Heart right ventricle (tissue), 16 donors: ENCODE measurements around the gene ARHGAP22. TPM values are rescaled to one million over a fixed set of nuclear protein-coding genes. Genes with fewer than 3 reads are reported as not detected.
A peak's percentile ranks its signal among the peaks of the same experiment; 100 is the strongest.

Experiments
- ATAC-seq, 8 donors: fragments of 200-7000 bp; cut with Tn5 transposase; one replicate each; pipeline ENCODE4 v1.9.1; 2020; ENCODE audit warnings: mild to moderate bottlenecking in 8 of 8, moderate library complexity in 8 of 8, moderate number of reproducible peaks in 1 of 8
- DNase-seq, 2 donors: peaks; one replicate each; pipeline ENCODE4 v3.0.0-alpha.2; 2020
- H3K27ac ChIP-seq, 10 donors: fragments of 200-600 bp; sonication (generic) in 2 of 10; one replicate each; pipeline versions ENCODE4 v1.5.0 to v1.8.0; 2020 to 2022; ENCODE audit warnings: mild to moderate bottlenecking in 3 of 10
- H3K27me3 ChIP-seq, 7 donors: fragments of 200-600 bp; one replicate each; pipeline ENCODE4 v1.8.0; 2021 to 2022; ENCODE audit warnings: mild to moderate bottlenecking in 2 of 7
- H3K36me3 ChIP-seq, 9 donors: fragments of 200-600 bp; sonication (generic) in 1 of 9; one replicate each; pipeline versions ENCODE4 v1.5.0 to v1.8.0; 2020 to 2022; ENCODE audit warnings: mild to moderate bottlenecking in 2 of 9
- H3K4me1 ChIP-seq, 9 donors: fragments of 200-600 bp; sonication (generic) in 1 of 9; one replicate each; pipeline versions ENCODE4 v1.5.0 to v1.8.0; 2020 to 2022; ENCODE audit warnings: mild to moderate bottlenecking in 4 of 9
- H3K4me3 ChIP-seq, 10 donors: fragments of 200-600 bp; sonication (generic) in 2 of 10; one replicate each; pipeline versions ENCODE4 v1.5.0 to v1.8.0; 2020 to 2022; ENCODE audit warnings: mild to moderate bottlenecking in 7 of 10, moderate library complexity in 2 of 10
- H3K9me3 ChIP-seq, 11 donors: fragments of 200-600 bp in 10 of 11; sonication (generic) in 2 of 11; one replicate each; pipeline versions ENCODE4 v1.5.0 to v1.8.0; 2013 to 2022; ENCODE audit warnings: mild to moderate bottlenecking in 2 of 11, control low read depth in 1 of 11, moderate library complexity in 1 of 11
- CTCF ChIP-seq, 9 donors: fragments of 200-600 bp; sonication (generic) in 2 of 9; IDR thresholded peaks; one replicate each; pipeline versions ENCODE4 v1.5.0 to v1.8.0; 2021 to 2022; ENCODE audit warnings: antibody characterized with exemption in 9 of 9, mild to moderate bottlenecking in 5 of 9, moderate library complexity in 1 of 9
- WGBS, 2 donors: extraction: QIAGEN DNeasy Blood & Tissue Kit; methylation state at CpG; one replicate each; pipeline ENCODE4 v1.1.7; 2013; ENCODE audit warnings: inconsistent platforms in 1 of 2; 5-methylcytosine and 5-hydroxymethylcytosine counted together
- intact Hi-C, 10 donors: fragments of 100-400 bp; cut with DNase I; formaldehyde crosslinking; loops; one replicate each; pipeline versions ENCODE4 v1.11.1 to v1.14.2; 2022
- polyA plus RNA-seq, 2 donors: library from polyadenylated mRNA; stranded (reverse); fragments of 200-250 nt; gene quantifications; one replicate each; pipeline ENCODE4 v1.2.3, GENCODE V29; 2013
- total RNA-seq, 10 donors: library from RNA; stranded (reverse); fragmentation: NEBNext Ultra II Directional in 3 of 10; extraction: Animal tissue kit (Norgen Biotek cat#: 25700) in 3 of 10; gene quantifications; one replicate each; pipeline versions ENCODE4 v1.2.1 to v1.2.4, GENCODE V29; 2021 to 2023
- donor health status: Arrhythmogenic right ventricular cardiomyopathy.
- donor health status: ischemic (EF 13 %, LVEDD 7.1; RV severe dilation, severe dysfunction).
- donor health status: healthy with polysubstance abuse.
- donor health status: DM: no; HTN: yes; CAD: no.
- donor health status: DM: no; HTN: no; CAD: no.
- donor health status: ischemic (EF 25% LVEDD 6.9; RV normal size, moderate dysfunction).
- donor health status: ischemic (EF 25% LVEDD 5.7; RV mildly dilated, moderate dysfunction).
- donor health status: healthy.
- donor health status: DM: yes; HTN: yes; CAD: no.
- donor health status: Ischemic cardiomyopathy.
- donor health status: ischemic (EF 35%, LVEDD 5.7; RV mildly dilated, moderate dysfunction).
- donor health status: nonischemic (EF 11% LVEDD 7.7; RV severe dilation, severe dysfunction).
- donor health status: DM: yes; HTN: yes; CAD: no.
- donor health status: PGD.
- donor health status: ischemic (EF 29% LVEDD 5.4; RV normal size, mild dysfunction).
- donor health status: nonischemic (EF 23%, LVEDD 6.1; RV moderate dilation, normal function).

The ARHGAP22 gene
- total and polyA plus RNA-seq, 12 donors = 1.5 to 9.3 (median 2.8) TPM

- H3K36me3 ChIP-seq = peaks cover 0 to 19% (median 0%) of the 10 kb centered on the region in 9 donors
Measured at GRCh38 chr10:48445932-48446331, 158.9 kb downstream of the ARHGAP22 start.

DNA sequence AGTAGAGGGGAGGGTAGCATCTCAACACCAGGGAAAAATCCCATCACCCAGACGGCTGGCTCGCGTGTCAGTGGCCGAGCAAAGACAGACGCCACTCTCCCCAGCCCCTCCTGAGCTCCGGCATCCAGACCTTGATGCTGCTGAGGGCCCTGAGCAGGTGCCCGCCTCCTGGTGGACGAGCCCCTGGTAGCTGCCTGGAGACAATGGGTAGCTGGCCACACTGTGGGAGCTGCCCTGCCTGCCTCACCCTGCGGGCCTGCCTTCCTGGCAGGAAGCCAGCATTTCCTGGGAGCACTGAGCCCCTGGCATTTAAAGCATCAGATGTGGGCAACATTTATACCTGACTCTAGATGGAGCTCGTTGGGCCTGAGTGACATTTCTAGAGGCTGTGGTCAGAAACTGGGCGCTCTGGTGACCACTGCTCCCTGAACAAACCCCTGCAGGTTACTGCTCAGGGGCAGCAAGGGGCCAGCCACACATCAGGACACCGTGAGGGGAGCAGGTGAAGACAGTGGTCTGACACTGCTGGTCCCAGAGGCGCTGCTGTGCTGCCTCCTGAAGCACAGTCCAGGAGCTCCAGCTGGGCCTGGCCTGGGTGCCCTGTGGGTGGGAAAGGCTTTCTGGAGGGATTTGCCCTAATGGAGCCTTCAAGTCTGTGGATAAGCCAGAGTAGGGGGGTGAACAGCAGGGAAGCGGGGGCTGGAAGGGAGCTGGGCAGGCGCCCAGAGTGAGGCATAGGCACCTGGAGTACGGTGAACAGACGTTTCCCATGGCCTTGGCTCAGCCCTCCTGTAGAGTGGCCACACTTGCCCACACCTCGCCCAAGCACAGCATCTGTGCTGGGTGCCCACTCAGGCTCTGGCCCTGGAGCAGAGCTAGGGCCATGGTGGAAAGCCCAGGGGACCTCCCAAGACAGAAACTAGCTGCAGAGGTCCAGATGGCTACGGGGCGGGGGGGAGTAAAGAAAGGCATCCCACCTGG is 159.7 kb downstream of the ARHGAP22 start:
- no peak for TF ChIP-seq CTCF (IDR thresholded peaks at IDR 0.05)
- Histone ChIP-seq H3K36me3 (peaks cover 0 to 17% (median 0%) of the 10 kb centered on the region in 9 donors), H3K4me1 (no peaks in the 10 kb centered on the region), H3K27ac (no peak overlapping the region), H3K27me3 (no peaks in the 10 kb centered on the region), H3K9me3 (no peaks in the 10 kb centered on the region), H3K4me3 (no peak overlapping the region)
- ATAC-seq (peak in 1 of 8 donors; percentile 29), DNase-seq (no peak)
- 65 to 68% methylated on average over 20 of the region's 20 CpGs for WGBS, 2 donors
- intact Hi-C loops = loop anchor here in 2 of 10 donors (10.0 kb wide), 1 partner anchor 60 kb away; no protein-coding TSS in a partner anchor

More at GRCh38 chr10:48445932-48446331, 158.9 kb downstream of the ARHGAP22 start:
- intact Hi-C loops = loop anchor here in 2 of 10 donors (10.0 kb wide), 1 partner anchor 59 kb away; no protein-coding TSS in a partner anchor
- no peak for TF ChIP-seq CTCF (IDR thresholded peaks at IDR 0.05)
- WGBS, 2 donors = 83 to 88% methylated on average over 7 of the region's 7 CpGs
- ATAC-seq (no peak), DNase-seq (no peak)
- Histone ChIP-seq H3K4me3 (no peak overlapping the region), H3K27me3 (no peaks in the 10 kb centered on the region), H3K27ac (no peak overlapping the region), H3K4me1 (no peaks in the 10 kb centered on the region), H3K9me3 (no peaks in the 10 kb centered on the region)

DNA sequence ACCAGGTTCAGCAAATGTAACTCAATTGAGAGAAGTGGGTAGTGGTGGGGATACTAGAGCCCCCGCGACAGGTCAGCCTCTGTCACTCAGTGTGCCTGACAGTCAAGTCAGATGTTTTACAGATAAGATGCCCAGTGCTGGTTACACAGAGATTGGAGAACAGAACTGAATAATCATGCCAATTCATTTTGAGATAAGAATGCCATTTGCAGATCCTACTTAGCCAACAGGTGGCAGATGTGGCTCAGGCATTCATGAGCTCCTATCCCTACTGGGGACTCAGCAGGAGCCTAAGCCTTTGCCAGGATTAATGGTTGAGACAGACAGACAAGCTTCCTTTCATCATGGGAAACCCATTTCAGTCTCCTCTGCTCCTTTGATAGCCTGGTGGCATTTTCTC is 160.6 kb downstream of the ARHGAP22 start:
- intact Hi-C loops = loop anchor here in 2 of 10 donors (10.0 kb wide), 1 partner anchor 61 kb away; no protein-coding TSS in a partner anchor
- peak in 7 of 9 donors; percentile 14 to 37 (median 33) for TF ChIP-seq CTCF (IDR thresholded peaks at IDR 0.05)

GRCh38 chr10:48442809-48443177 is 162.1 kb downstream of the ARHGAP22 start:
- no peak for ATAC-seq
- WGBS, 2 donors = 74 to 83% methylated on average over 5 of the region's 5 CpGs

More for the DNA sequence above, 160.6 kb downstream of the ARHGAP22 start:
- Histone ChIP-seq H3K36me3 (peaks cover 0 to 13% (median 0%) of the 10 kb centered on the region in 9 donors), H3K27me3 (no peaks in the 10 kb centered on the region), H3K4me3 (no peak overlapping the region), H3K4me1 (no peaks in the 10 kb centered on the region), H3K9me3 (no peaks in the 10 kb centered on the region), H3K27ac (no peak overlapping the region)
- DNase-seq = no peak
- ATAC-seq = peak in 1 of 8 donors; percentile 34
- WGBS, 2 donors = 27 to 38% methylated on average over 2 of the region's 2 CpGs

More at GRCh38 chr10:48442809-48443177, 162.1 kb downstream of the ARHGAP22 start:
- Histone ChIP-seq H3K36me3 (peaks cover 0 to 18% (median 0%) of the 10 kb centered on the region in 9 donors), H3K27ac (no peak overlapping the region), H3K4me3 (no peak overlapping the region), H3K27me3 (no peaks in the 10 kb centered on the region), H3K9me3 (no peaks in the 10 kb centered on the region), H3K4me1 (no peaks in the 10 kb centered on the region)
- no peak for TF ChIP-seq CTCF (IDR thresholded peaks at IDR 0.05)
- no peak for DNase-seq
- intact Hi-C loops = loop anchor here in 2 of 10 donors (10.0 kb wide), 1 partner anchor 62 kb away; no protein-coding TSS in a partner anchor
